ENCODE measurements around the gene PEA15. TPM values are rescaled to one million over a fixed set of nuclear protein-coding genes. Genes with fewer than 3 reads are reported as not detected.

The PEA15 gene
- total RNA-seq, 4 donors from 2014 or later = 89.7 to 144 (median 124) TPM

DNA sequence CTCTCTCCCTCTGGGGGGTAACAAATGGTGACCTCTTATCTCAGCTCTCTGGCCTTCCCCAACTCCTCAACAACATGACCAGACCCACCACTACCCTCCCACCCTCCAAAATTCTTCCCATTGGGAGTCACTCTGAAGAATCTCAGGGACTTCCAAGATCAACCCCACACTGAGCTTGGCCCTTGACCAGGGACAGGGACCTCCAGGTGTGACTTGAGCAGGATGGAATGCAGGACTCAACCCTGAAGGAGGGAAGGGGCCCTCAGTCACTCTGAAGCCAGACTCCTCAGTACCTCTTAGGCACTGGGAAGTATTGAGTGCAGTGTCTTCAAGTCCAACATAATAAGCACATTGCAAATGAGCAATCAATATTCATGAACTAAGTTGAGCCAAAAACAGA, 12.9 kb upstream of the PEA15 start:
- TF ChIP-seq, protein P1, sequence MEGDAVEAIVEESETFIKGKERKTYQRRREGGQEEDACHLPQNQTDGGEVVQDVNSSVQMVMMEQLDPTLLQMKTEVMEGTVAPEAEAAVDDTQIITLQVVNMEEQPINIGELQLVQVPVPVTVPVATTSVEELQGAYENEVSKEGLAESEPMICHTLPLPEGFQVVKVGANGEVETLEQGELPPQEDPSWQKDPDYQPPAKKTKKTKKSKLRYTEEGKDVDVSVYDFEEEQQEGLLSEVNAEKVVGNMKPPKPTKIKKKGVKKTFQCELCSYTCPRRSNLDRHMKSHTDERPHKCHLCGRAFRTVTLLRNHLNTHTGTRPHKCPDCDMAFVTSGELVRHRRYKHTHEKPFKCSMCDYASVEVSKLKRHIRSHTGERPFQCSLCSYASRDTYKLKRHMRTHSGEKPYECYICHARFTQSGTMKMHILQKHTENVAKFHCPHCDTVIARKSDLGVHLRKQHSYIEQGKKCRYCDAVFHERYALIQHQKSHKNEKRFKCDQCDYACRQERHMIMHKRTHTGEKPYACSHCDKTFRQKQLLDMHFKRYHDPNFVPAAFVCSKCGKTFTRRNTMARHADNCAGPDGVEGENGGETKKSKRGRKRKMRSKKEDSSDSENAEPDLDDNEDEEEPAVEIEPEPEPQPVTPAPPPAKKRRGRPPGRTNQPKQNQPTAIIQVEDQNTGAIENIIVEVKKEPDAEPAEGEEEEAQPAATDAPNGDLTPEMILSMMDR (IDR thresholded peaks at IDR 0.05; ENCODE audit: low read depth) = no peak

DNA sequence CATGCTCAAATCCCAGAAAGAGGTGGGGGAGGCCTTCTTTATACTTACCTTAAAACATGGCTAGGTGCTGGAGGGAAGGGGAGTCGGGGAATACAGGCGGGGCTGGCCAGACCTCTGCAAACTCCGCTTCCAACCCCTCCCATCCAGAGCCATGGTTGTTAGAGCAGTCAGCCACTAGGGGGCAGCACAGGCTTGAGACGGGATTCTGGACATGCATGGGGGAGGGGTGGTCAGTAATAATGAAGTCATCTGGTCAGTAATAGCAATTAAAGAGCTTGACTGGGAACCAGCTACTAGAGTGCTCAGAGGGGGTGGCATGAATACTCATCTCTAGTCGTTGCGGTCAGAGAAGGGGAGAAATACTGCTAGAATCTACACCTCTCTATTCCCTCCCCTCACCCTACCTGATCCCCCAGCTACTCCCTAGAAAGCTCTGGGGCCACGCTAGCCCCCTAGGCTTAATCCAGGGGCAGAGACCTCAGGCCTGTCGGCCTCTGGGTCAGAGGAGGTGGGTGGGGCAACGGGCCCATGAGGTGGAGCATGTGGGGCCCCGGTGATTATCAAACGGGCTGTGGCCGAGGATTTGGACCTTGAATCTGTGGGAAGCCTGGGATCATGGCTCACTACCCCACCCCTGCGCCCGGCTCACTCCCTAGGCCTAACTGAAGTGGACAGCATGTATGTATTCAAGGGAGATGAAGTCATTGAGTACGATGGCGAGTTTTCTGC, 11.9 kb upstream of the PEA15 start:
- TF ChIP-seq, protein P1 (IDR thresholded peaks at IDR 0.05; ENCODE audit: low read depth) = no peak

DNA sequence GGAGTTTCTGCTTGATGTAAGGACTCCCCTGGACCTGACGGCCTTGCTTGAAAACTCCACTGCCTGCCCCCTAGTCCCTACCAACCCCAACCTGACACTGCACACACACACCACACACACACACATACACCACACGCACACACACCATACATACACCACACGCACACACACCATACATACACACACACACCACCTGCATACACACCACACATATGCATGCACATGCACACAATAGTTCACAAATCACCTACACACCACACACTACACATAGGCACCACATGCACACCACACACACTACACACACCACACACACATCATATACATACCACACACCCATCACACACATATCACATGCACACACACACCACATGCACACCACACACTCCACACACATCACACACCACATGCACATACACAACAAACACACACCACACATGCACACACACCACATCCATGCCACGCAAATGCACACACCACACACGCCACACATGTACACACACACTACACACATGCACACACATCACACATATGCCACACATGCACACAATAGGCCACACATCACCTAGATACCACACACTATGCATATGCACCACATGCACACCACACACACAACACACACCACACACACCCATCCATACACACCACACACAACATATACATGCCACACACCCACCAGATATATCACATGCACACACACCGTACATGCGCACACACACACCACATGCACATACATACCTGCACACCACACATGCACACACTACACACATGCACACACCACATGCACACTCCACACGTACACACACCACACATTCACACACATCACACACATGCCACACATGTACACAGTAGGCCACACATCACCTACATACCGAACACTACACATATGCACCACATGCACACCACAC, 11.1 kb upstream of the PEA15 start:
- TF ChIP-seq, protein P1 (IDR thresholded peaks at IDR 0.05; ENCODE audit: low read depth) = no peak

DNA sequence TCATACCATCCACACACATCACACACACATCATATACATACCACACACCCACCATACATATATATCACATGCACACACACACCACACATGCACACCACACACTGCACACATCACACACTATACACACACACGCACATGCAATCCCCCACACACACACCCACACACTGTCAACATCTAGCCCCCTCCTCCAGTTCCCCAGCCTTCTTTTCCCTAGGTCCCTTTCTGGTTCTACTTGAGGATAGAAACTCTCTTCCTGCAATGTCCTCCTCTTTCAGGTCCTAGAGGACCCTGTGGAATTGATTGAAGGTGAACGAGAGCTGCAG, 10.5 kb upstream of the PEA15 start:
- TF ChIP-seq, protein P1 (IDR thresholded peaks at IDR 0.05; ENCODE audit: low read depth) = no peak

DNA sequence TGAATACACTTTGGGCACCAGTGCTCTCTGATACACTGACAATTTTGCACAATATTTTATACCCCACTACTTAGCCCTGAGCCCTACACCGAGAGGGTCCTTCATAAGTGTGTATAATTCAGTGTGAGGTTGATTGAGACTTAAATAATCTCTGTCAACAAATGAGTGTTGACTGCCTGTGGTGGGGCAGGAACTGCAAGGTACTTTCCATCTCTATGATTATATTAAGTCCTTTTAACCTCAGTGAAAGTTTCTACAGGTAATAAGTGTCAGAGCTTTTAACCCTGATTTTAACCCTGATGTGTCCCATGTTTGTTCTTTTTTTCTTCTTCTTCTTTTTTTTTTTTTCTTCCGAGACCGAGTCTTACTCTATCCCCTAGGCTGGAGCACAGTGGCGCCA, 9.0 kb upstream of the PEA15 start:
- TF ChIP-seq, protein P1 (IDR thresholded peaks at IDR 0.05; ENCODE audit: low read depth) = no peak

DNA sequence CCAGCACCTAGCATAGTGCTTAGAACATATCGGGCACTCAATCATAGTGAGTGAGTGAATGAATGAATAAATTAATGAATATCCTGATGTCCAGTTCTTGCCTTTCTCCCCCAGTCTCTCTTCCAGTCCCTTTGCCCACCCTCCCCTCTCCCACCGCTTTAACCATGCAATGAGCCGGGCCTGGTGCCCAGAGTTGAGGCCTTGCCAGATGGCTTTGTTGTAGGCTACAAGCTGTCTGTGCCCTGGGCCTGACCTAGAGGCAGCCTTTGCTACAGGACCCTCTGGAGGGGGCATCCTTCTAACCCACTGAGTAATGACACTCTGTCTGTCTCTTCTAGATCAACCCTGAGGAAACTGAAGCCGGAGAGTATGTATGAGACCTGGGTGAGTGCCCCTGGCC, 8.0 kb upstream of the PEA15 start:
- TF ChIP-seq, protein P1 (IDR thresholded peaks at IDR 0.05; ENCODE audit: low read depth) = no peak

DNA sequence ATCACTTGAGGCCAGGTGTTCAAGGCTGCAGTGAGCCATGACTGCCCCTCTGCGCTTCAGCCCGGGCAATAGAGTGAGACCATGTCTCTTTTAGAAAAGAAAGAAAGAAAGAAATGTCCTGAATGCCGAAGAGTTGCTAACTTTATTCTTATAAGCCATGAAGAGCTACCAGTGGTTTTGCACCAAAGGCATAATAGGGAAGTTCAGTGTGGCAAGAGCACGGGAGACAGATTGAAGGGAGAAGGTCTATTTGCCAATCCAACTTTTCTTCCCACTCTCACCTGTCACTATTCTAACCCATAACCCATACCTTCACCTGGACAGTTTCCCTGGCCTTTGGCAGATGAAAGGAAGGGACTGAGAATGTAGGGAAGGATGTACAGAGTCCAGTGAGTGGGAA, 4.4 kb upstream of the PEA15 start:
- TF ChIP-seq, protein P1 (IDR thresholded peaks at IDR 0.05; ENCODE audit: low read depth) = no peak

All from subcutaneous adipose tissue (tissue), 4 donors.